ENCODE results near the gene RPUSD1. TPM values are rescaled to one million over a fixed set of nuclear protein-coding genes. Genes with fewer than 3 reads are reported as not detected.

Gene RPUSD1
- total and polyA plus RNA-seq, 2 donors (not counting 3 experiments of a cell fraction or from before 2014, with no cell fraction given) = 46.2 to 55.8 TPM

GRCh38 chr16:803754-804080 is 15.5 kb upstream of the RPUSD1 start:
- ChIA-PET POLR2A (no interaction called here), CTCF (interaction anchor here (0.8 to 1.1 kb wide), 2 partner anchors 253 to 300 kb away, joined by 3 to 4 read pairs; no protein-coding TSS in a partner anchor)
- peaks cover 11 to 18% of the 10 kb centered on the region in 2 experiments for H3K27me3 ChIP-seq (ENCODE audit: control insufficient read depth in 2 of 2, insufficient read depth in 2 of 2, low read length in 2 of 2)

GRCh38 chr16:802914-803753 is 15.0 kb upstream of the RPUSD1 start:
- BruUV-seq (replicated peaks) = no TSS peak
- Histone ChIP-seq H3K9ac (replicated peaks; ENCODE audit: extremely low read depth, insufficient read depth, low read length) (no peak overlapping the region), H3K79me2 (ENCODE audit: control insufficient read depth, insufficient read depth, low read length) (peaks cover 2% of the 10 kb centered on the region), H3K4me2 (ENCODE audit: insufficient read depth, low read length) (no peak overlapping the region), H3K27me3 (ENCODE audit: control insufficient read depth in 2 of 2, insufficient read depth in 2 of 2, low read length in 2 of 2) (peaks cover 11 to 18% of the 10 kb centered on the region in 2 experiments), H3K36me3 (ENCODE audit: control insufficient read depth in 2 of 2, extremely low read depth in 1 of 2, insufficient read depth in 2 of 2, low read length in 2 of 2) (no peaks in the 10 kb centered on the region), H3K4me1 (ENCODE audit: control insufficient read depth, extremely low read depth, insufficient read depth, low read length) (peaks cover 2% of the 10 kb centered on the region), H4K20me1 (replicated peaks; ENCODE audit: control insufficient read depth, extremely low read depth, insufficient read depth, low read length) (no peaks in the 10 kb centered on the region), H3K9me1 (replicated peaks; ENCODE audit: control insufficient read depth, extremely low read depth, insufficient read depth, low read length) (no peaks in the 10 kb centered on the region), H3K27ac (ENCODE audit: insufficient read depth, low read depth, low read length) (no peak overlapping the region), H3K4me3 (replicated peaks in 1 of 3; ENCODE audit: insufficient read depth in 1 of 3, low read depth in 1 of 3, low read length in 3 of 3) (no peak overlapping the region), H2AFZ (ENCODE audit: low read depth, low read length) (no peak overlapping the region), H3K9me3 (replicated peaks; ENCODE audit: control insufficient read depth, insufficient read depth, low read length) (no peaks in the 10 kb centered on the region)
- DNase-seq (ENCODE audit: low read depth, low spot score) (no peak), FAIRE-seq (no peak)
- dilution Hi-C loops (cut with MboI; ENCODE audit: extremely low pct_ligation_motif_present, low sequenced_read_pairs) = no loop called here
- TF ChIP-seq EZH2 (IDR thresholded peaks at IDR 0.05; ENCODE audit: borderline replicate concordance, low read depth, low read length, severe bottlenecking) = no peak
- TF ChIP-seq POLR2A (IDR thresholded peaks at IDR 0.05; ENCODE audit: low read depth, low read length) = no peak
- TF ChIP-seq FOS (IDR thresholded peaks at IDR 0.05; ENCODE audit: borderline replicate concordance, insufficient read depth, low read length) = no peak
- TF ChIP-seq POLR2AphosphoS5 (IDR thresholded peaks at IDR 0.05; ENCODE audit: insufficient read depth, low read depth, low read length) = no peak
- TF ChIP-seq JUN (IDR thresholded peaks at IDR 0.05; ENCODE audit: borderline replicate concordance, insufficient read depth, insufficient read length, low read depth) = no peak
- TF ChIP-seq MYC (IDR thresholded peaks at IDR 0.05; ENCODE audit: low read depth, low read length) = no peak
- TF ChIP-seq MAX (IDR thresholded peaks at IDR 0.05; ENCODE audit: insufficient read depth, insufficient read length) = no peak
- no peak for TF ChIP-seq GATA2 (IDR thresholded peaks at IDR 0.05; ENCODE audit: insufficient read depth, insufficient read length, low read depth, low read length)
- TF ChIP-seq CTCF (IDR thresholded peaks at IDR 0.05; ENCODE audit: extremely low read depth in 1 of 2, insufficient read depth in 1 of 2, low read depth in 1 of 2, low read length in 2 of 2) = no peak
- CTCF ChIA-PET = interaction anchor here (0.8 to 1.1 kb wide), 2 partner anchors 254 to 300 kb away, joined by 3 to 4 read pairs; no protein-coding TSS in a partner anchor
- intact Hi-C loops (cut with micrococcal nuclease) = no loop called here
- POLR2A ChIA-PET = no interaction called here

More at GRCh38 chr16:803754-804080, 15.5 kb upstream of the RPUSD1 start:
- H3K9me1 ChIP-seq (replicated peaks; ENCODE audit: control insufficient read depth, extremely low read depth, insufficient read depth, low read length) = no peaks in the 10 kb centered on the region
- dilution Hi-C loops (cut with MboI; ENCODE audit: extremely low pct_ligation_motif_present, low sequenced_read_pairs) (no loop called here), intact Hi-C loops (cut with micrococcal nuclease) (no loop called here)
- H3K27ac ChIP-seq (ENCODE audit: insufficient read depth, low read depth, low read length) = no peak overlapping the region
- H3K4me1 ChIP-seq (ENCODE audit: control insufficient read depth, extremely low read depth, insufficient read depth, low read length) = peaks cover 2% of the 10 kb centered on the region
- no peak overlapping the region for H2AFZ ChIP-seq (ENCODE audit: low read depth, low read length)
- H3K9me3 ChIP-seq (replicated peaks; ENCODE audit: control insufficient read depth, insufficient read depth, low read length) = no peaks in the 10 kb centered on the region
- H3K4me3 ChIP-seq (replicated peaks in 1 of 3; ENCODE audit: insufficient read depth in 1 of 3, low read depth in 1 of 3, low read length in 3 of 3) = no peak overlapping the region
- H4K20me1 ChIP-seq (replicated peaks; ENCODE audit: control insufficient read depth, extremely low read depth, insufficient read depth, low read length) = no peaks in the 10 kb centered on the region
- H3K4me2 ChIP-seq (ENCODE audit: insufficient read depth, low read length) = no peak overlapping the region
- no peak for FAIRE-seq
- no peak overlapping the region for H3K9ac ChIP-seq (replicated peaks; ENCODE audit: extremely low read depth, insufficient read depth, low read length)
- no peak for TF ChIP-seq JUN (IDR thresholded peaks at IDR 0.05; ENCODE audit: borderline replicate concordance, insufficient read depth, insufficient read length, low read depth)
- TF ChIP-seq POLR2AphosphoS5 (IDR thresholded peaks at IDR 0.05; ENCODE audit: insufficient read depth, low read depth, low read length) = no peak
- TF ChIP-seq EZH2 (IDR thresholded peaks at IDR 0.05; ENCODE audit: borderline replicate concordance, low read depth, low read length, severe bottlenecking) = no peak
- TF ChIP-seq GATA2 (IDR thresholded peaks at IDR 0.05; ENCODE audit: insufficient read depth, insufficient read length, low read depth, low read length) = no peak
- TF ChIP-seq POLR2A (IDR thresholded peaks at IDR 0.05; ENCODE audit: low read depth, low read length) = no peak
- no peak for TF ChIP-seq MYC (IDR thresholded peaks at IDR 0.05; ENCODE audit: low read depth, low read length)
- H3K36me3 ChIP-seq (ENCODE audit: control insufficient read depth in 2 of 2, extremely low read depth in 1 of 2, insufficient read depth in 2 of 2, low read length in 2 of 2) = no peaks in the 10 kb centered on the region
- DNase-seq (ENCODE audit: low read depth, low spot score) = no peak
- BruUV-seq (replicated peaks) = no TSS peak
- peaks cover 2% of the 10 kb centered on the region for H3K79me2 ChIP-seq (ENCODE audit: control insufficient read depth, insufficient read depth, low read length)
